HG03045 (cell line): ENCODE data around the gene FAM168B.
A peak's percentile ranks its signal among the peaks of the same experiment; 100 is the strongest.
"Not testable (repeated sequence)": the region's sequence is repeated elsewhere in the genome, so short reads cannot be mapped to it uniquely, and the experiment has no call there.

ENCODE experiments used
- ATAC-seq: cut with Tn5 transposase; IDR thresholded peaks from one replicate; pipeline ENCODE4 v1.9.1; 2021; ENCODE audit warnings: mild to moderate bottlenecking, moderate library complexity; ENCODE audit not compliant: unreplicated experiment

Gene FAM168B

GRCh38 chr2:131103165-131103564 lies 9.9 kb upstream of the FAM168B start:
- ATAC-seq: no peak

GRCh38 chr2:131094463-131095281 lies 1.4 kb upstream of the FAM168B start:
- no peak for ATAC-seq

- ATAC-seq: peak; percentile 77
Measured at GRCh38 chr2:131093696-131094462, 619 bp upstream of the FAM168B start.

- ATAC-seq: no peak
Measured at GRCh38 chr2:131092458-131093005, 728 bp downstream of the FAM168B start.

GRCh38 chr2:131085646-131086045 lies 7.6 kb downstream of the FAM168B start:
- no peak for ATAC-seq

- no peak for ATAC-seq
Measured at GRCh38 chr2:131081190-131081589, 12.1 kb downstream of the FAM168B start.

GRCh38 chr2:131079931-131080330 lies 13.3 kb downstream of the FAM168B start:
- not testable (repeated sequence) for ATAC-seq

GRCh38 chr2:131077966-131078365 lies 15.3 kb downstream of the FAM168B start:
- no peak for ATAC-seq

GRCh38 chr2:131077182-131077846 lies 15.9 kb downstream of the FAM168B start:
- ATAC-seq: no peak

GRCh38 chr2:131076707-131077106 lies 16.6 kb downstream of the FAM168B start:
- no peak for ATAC-seq

- not testable (repeated sequence) for ATAC-seq
Measured at GRCh38 chr2:131075578-131075977, 17.7 kb downstream of the FAM168B start.

GRCh38 chr2:131068172-131068571 lies 25.1 kb downstream of the FAM168B start:
- ATAC-seq: not testable (repeated sequence)

GRCh38 chr2:131067465-131068125 lies 25.7 kb downstream of the FAM168B start:
- no peak for ATAC-seq

- ATAC-seq: no peak
Measured at GRCh38 chr2:131064589-131065512, 28.4 kb downstream of the FAM168B start.

- no peak for ATAC-seq
Measured at GRCh38 chr2:131063501-131064283, 29.6 kb downstream of the FAM168B start.

- ATAC-seq: no peak
Measured at GRCh38 chr2:131058920-131059319, 34.3 kb downstream of the FAM168B start.

- no peak for ATAC-seq
Measured at GRCh38 chr2:131058214-131058843, 34.9 kb downstream of the FAM168B start.

- ATAC-seq: no peak
Measured at GRCh38 chr2:131056932-131057287, 36.4 kb downstream of the FAM168B start.
